SK-N-SH treated with all-trans-retinoic acid at 6 μM for 48 hours (cell line): ENCODE results near the gene AGPAT3.

Source experiments
- ATAC-seq: fragments of 200-7000 bp; cut with Tn5 transposase; 3 replicates; pipeline ENCODE4 v1.9.1; 2020; ENCODE audit warnings: mild to moderate bottlenecking, moderate library complexity
- ARNTL ChIP-seq: fragments of 450-650 bp; formaldehyde crosslinking; IDR thresholded peaks from 2 replicates; pipeline ENCODE4 v1.5.0; 2020; ENCODE audit warnings: low read depth, mild to moderate bottlenecking, moderate library complexity, borderline replicate concordance
- BACH2 ChIP-seq: fragments of 250-450 bp; sonication (Bioruptor Pico); IDR thresholded peaks from 2 replicates; pipeline ENCODE4 v1.9.0; 2021; ENCODE audit warnings: mild to moderate bottlenecking, borderline replicate concordance
- CREB5 ChIP-seq: fragments of 250-450 bp; sonication (Bioruptor Pico); IDR thresholded peaks from 2 replicates; pipeline ENCODE4 v1.5.1; 2020; ENCODE audit warnings: low read depth, mild to moderate bottlenecking, moderate library complexity
- CSDC2 ChIP-seq: fragments of 250-450 bp; sonication (Bioruptor Pico); IDR thresholded peaks from 2 replicates; pipeline ENCODE4 v1.5.0; 2020; ENCODE audit warnings: mild to moderate bottlenecking, moderate library complexity
- CSRNP3 ChIP-seq: fragments of 250-450 bp; sonication (Bioruptor Pico); IDR thresholded peaks from 2 replicates; pipeline ENCODE4 v1.5.1; 2021; ENCODE audit warnings: mild to moderate bottlenecking, moderate library complexity
- ESRRG ChIP-seq: fragments of 250-450 bp; sonication (Bioruptor Pico); IDR thresholded peaks from 2 replicates; pipeline ENCODE4 v1.6.1; 2021; ENCODE audit warnings: mild to moderate bottlenecking
- GLIS3 ChIP-seq: fragments of 250-450 bp; sonication (Bioruptor Pico); IDR thresholded peaks from 2 replicates; pipeline ENCODE4 v1.5.0; 2020; ENCODE audit warnings: mild to moderate bottlenecking, moderate library complexity
- ISL1 ChIP-seq: fragments of 250-450 bp; sonication (Bioruptor Pico); IDR thresholded peaks from 2 replicates; pipeline ENCODE4 v2.1.2; 2022; ENCODE audit warnings: mild to moderate bottlenecking, moderate library complexity
- OSR1 ChIP-seq: fragments of 250-450 bp; sonication (Bioruptor Pico); IDR thresholded peaks from 2 replicates; pipeline ENCODE4 v1.8.0; 2022; ENCODE audit warnings: moderate library complexity, mild to moderate bottlenecking, inconsistent platforms
- PATZ1 ChIP-seq: fragments of 250-450 bp; sonication (Bioruptor Pico); IDR thresholded peaks from 2 replicates; pipeline ENCODE4 v1.8.0; 2020; ENCODE audit warnings: mild to moderate bottlenecking, moderate library complexity, borderline replicate concordance
- PPARA ChIP-seq: fragments of 250-450 bp; sonication (Bioruptor Pico); IDR thresholded peaks from 2 replicates; pipeline ENCODE4 v1.5.0; 2020; ENCODE audit warnings: mild to moderate bottlenecking, borderline replicate concordance
- RARB ChIP-seq: fragments of 250-450 bp; sonication (Bioruptor Pico); IDR thresholded peaks from 2 replicates; pipeline ENCODE4 v1.8.0; 2021; ENCODE audit warnings: mild to moderate bottlenecking, moderate library complexity
- SNAI2 ChIP-seq: fragments of 250-450 bp; sonication (Bioruptor Pico); IDR thresholded peaks from 2 replicates; pipeline ENCODE4 v1.5.0; 2020; ENCODE audit warnings: mild to moderate bottlenecking, moderate library complexity
- TCF4 ChIP-seq: fragments of 250-450 bp; sonication (Bioruptor Pico); IDR thresholded peaks from 2 replicates; pipeline ENCODE4 v1.8.0; 2021; ENCODE audit warnings: mild to moderate bottlenecking, moderate library complexity, borderline replicate concordance
- TOX ChIP-seq: fragments of 250-450 bp; sonication (Bioruptor Pico); IDR thresholded peaks from 2 replicates; pipeline ENCODE4 v1.8.0; 2021; ENCODE audit warnings: mild to moderate bottlenecking, moderate library complexity, borderline replicate concordance
- TSHZ2 ChIP-seq: fragments of 250-450 bp; sonication (Bioruptor Pico); IDR thresholded peaks from 2 replicates; pipeline ENCODE4 v1.5.0; 2020; ENCODE audit warnings: mild to moderate bottlenecking, moderate library complexity
- ZC3H10 ChIP-seq: fragments of 250-450 bp; sonication (Bioruptor Pico); IDR thresholded peaks from 2 replicates; pipeline ENCODE4 v1.5.1; 2021; ENCODE audit warnings: mild to moderate bottlenecking, moderate library complexity
- ZFP3 ChIP-seq: fragments of 250-450 bp; sonication (Bioruptor Pico); IDR thresholded peaks from 2 replicates; pipeline ENCODE4 v1.5.0; 2020; ENCODE audit warnings: mild to moderate bottlenecking, moderate library complexity
- ZFP30 ChIP-seq: fragments of 450-650 bp; formaldehyde crosslinking; IDR thresholded peaks from 2 replicates; pipeline ENCODE4 v1.5.0; 2022; ENCODE audit warnings: mild to moderate bottlenecking, moderate library complexity
- ZNF565 ChIP-seq: fragments of 450-650 bp; formaldehyde crosslinking; conservative IDR thresholded peaks from 2 replicates; pipeline ENCODE4 v1.5.0; 2020; ENCODE audit warnings: low read depth, mild to moderate bottlenecking, moderate library complexity
- ZNF70 ChIP-seq: fragments of 450-650 bp; formaldehyde crosslinking; IDR thresholded peaks from 2 replicates; pipeline ENCODE4 v1.5.0; 2020; ENCODE audit warnings: mild to moderate bottlenecking, moderate library complexity
- ZNF8 ChIP-seq: fragments of 450-650 bp; formaldehyde crosslinking; IDR thresholded peaks from 2 replicates; pipeline ENCODE4 v1.5.0; 2020; ENCODE audit warnings: mild to moderate bottlenecking, moderate library complexity

The AGPAT3 gene

GRCh38 chr21:43976661-43977060 is 111.6 kb downstream of the AGPAT3 start:
- TF ChIP-seq CREB5 (CRISPR knock-in tag) (no peak), ZFP3 (CRISPR knock-in tag) (no peak), ZFP30 (CRISPR knock-in tag) (no peak), TCF4 (CRISPR knock-in tag) (no peak), ISL1 (no peak), PATZ1 (CRISPR knock-in tag) (no peak), CSDC2 (no peak), CSRNP3 (no peak), GLIS3 (no peak), ZNF70 (no peak), PPARA (CRISPR knock-in tag) (no peak), BACH2 (CRISPR knock-in tag) (no peak), TOX (CRISPR knock-in tag) (no peak), ZNF565 (CRISPR knock-in tag) (no peak), SNAI2 (CRISPR knock-in tag) (no peak), ARNTL (CRISPR knock-in tag) (no peak), RARB (CRISPR knock-in tag) (no peak), ZNF8 (CRISPR knock-in tag) (no peak), OSR1 (no peak), TSHZ2 (CRISPR knock-in tag) (no peak)
- ATAC-seq: no peak

- TF ChIP-seq GLIS3 (no peak), TCF4 (CRISPR knock-in tag) (no peak), PPARA (CRISPR knock-in tag) (no peak), ZNF565 (CRISPR knock-in tag) (no peak), ZFP3 (CRISPR knock-in tag) (no peak), PATZ1 (CRISPR knock-in tag) (no peak), ARNTL (CRISPR knock-in tag) (no peak), CSRNP3 (no peak), ZFP30 (CRISPR knock-in tag) (no peak), BACH2 (CRISPR knock-in tag) (no peak), ESRRG (CRISPR knock-in tag) (no peak), ZC3H10 (CRISPR knock-in tag) (no peak), OSR1 (no peak), ISL1 (no peak), TSHZ2 (CRISPR knock-in tag) (no peak), ZNF8 (CRISPR knock-in tag) (no peak), CREB5 (CRISPR knock-in tag) (no peak), CSDC2 (no peak), TOX (CRISPR knock-in tag) (no peak), ZNF70 (no peak)
- no peak for ATAC-seq
Observed at GRCh38 chr21:43978060-43978459, 113.0 kb downstream of the AGPAT3 start.
